DND-41 (cell line): ENCODE data around the gene PLEKHJ1.

Experiments
- ATAC-seq: fragments of 200-7000 bp; cut with Tn5 transposase; 3 replicates; pipeline ENCODE4 v1.9.1; 2021; ENCODE audit warnings: low read depth; ENCODE audit not compliant: insufficient read depth
- DNase-seq: peaks from one replicate; pipeline ENCODE4 v3.0.0-alpha.2; 2020
- H2AFZ ChIP-seq: 2 replicates; pipeline ENCODE4 v1.6.0; 2012; ENCODE audit warnings: low read depth, low read length
- H3K27ac ChIP-seq: 2 replicates; pipeline ENCODE4 v1.5.1; 2012; ENCODE audit warnings: low read length, inconsistent platforms
- H3K27me3 ChIP-seq: fragments of 200-600 bp; sonication (generic); 2 replicates; pipeline ENCODE4 v1.6.0; 2012; ENCODE audit warnings: low read length, mild to moderate bottlenecking, inconsistent platforms; ENCODE audit not compliant: insufficient read depth, poor library complexity
- H3K36me3 ChIP-seq: 2 replicates; pipeline ENCODE4 v1.5.1; 2012; ENCODE audit warnings: low read length, inconsistent platforms; ENCODE audit not compliant: insufficient read depth
- H3K4me1 ChIP-seq: 2 replicates; pipeline ENCODE4 v1.5.1; 2012; ENCODE audit warnings: mild to moderate bottlenecking, low read length; ENCODE audit not compliant: insufficient read depth
- H3K4me2 ChIP-seq: 2 replicates; pipeline ENCODE4 v1.6.0; 2012; ENCODE audit warnings: mild to moderate bottlenecking, moderate library complexity, low read length, inconsistent platforms; ENCODE audit not compliant: insufficient read depth
- H3K4me3 ChIP-seq, 2 experiments: fragments of 200-600 bp in 1 of 2; shearing (Covaris generic) in 1 of 2; 2 replicates each; pipeline ENCODE4 v1.5.1; 2012 to 2016; ENCODE audit warnings: inconsistent platforms in 2 of 2, low read length in 2 of 2, mild to moderate bottlenecking in 2 of 2, low read depth in 1 of 2, moderate library complexity in 1 of 2
- H3K79me2 ChIP-seq: 2 replicates; pipeline ENCODE4 v1.6.0; 2012; ENCODE audit warnings: low read length, inconsistent platforms; ENCODE audit not compliant: insufficient read depth
- H3K9ac ChIP-seq: 2 replicates; pipeline ENCODE4 v1.6.0; 2012; ENCODE audit warnings: low read depth, mild to moderate bottlenecking, inconsistent platforms, low read length, moderate library complexity
- H3K9me3 ChIP-seq: 2 replicates; pipeline ENCODE4 v1.5.1; 2012; ENCODE audit warnings: low read length, moderate library complexity, mild to moderate bottlenecking, inconsistent platforms; ENCODE audit not compliant: insufficient read depth, severe bottlenecking
- H4K20me1 ChIP-seq: 2 replicates; pipeline ENCODE4 v1.6.0; 2012; ENCODE audit warnings: low read length; ENCODE audit not compliant: insufficient read depth
- CTCF ChIP-seq: IDR thresholded peaks from 2 replicates; pipeline ENCODE4 v1.5.1; 2012; ENCODE audit warnings: borderline replicate concordance, low read length, moderate library complexity, mild to moderate bottlenecking; ENCODE audit not compliant: poor library complexity, severe bottlenecking; ENCODE audit errors: extremely low read depth
- EZH2 ChIP-seq: IDR thresholded peaks from 3 replicates; pipeline ENCODE4 v1.6.1; 2012; ENCODE audit warnings: borderline replicate concordance, low read depth, mild to moderate bottlenecking, moderate library complexity, low read length, inconsistent platforms; ENCODE audit not compliant: severe bottlenecking

Gene PLEKHJ1

DNA sequence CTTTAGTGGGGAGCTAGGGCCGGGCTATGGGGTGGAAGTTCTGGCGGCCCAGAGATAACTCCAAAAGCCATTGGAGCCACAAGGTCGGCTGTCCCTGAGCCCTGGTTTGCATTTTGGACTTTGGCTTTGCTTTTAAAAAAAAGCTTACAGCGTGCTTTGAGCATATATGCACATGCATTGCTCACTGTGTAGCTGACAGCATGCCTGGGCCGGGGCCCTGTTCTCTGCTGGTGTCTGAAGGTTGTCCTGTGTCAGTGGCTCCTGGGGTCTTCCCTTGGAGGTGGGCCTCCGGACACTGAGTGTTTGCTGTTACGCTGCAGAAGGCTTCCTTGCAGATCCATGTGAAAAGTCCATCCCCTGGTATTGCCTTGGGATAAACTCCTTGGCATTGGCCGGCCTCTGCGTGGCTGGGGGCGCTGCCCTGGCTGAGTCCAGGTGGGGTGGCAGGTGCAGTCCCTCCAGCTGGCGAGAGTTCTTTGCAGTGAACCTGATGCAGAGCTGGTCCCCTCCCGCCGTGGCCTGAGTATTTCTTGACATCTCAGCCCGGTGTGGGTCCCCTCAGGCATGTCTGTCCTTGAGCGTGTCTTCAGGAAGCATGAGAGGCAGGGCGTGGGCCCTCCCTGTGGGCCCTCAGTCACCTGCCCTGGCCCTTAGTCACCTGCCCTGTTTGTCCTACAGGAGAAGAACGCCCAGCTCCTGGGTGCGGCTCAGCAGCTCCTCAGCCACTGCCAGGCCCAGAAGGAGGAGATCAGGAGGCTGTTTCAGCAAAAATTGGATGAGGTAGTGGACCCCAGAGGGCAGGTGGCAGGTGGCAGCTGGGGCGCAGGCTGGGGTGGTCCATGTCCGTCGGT lies 23.0 kb downstream of the PLEKHJ1 start:
- Histone ChIP-seq H3K27ac (no peak overlapping the region), H3K79me2 (peaks cover 9% of the 10 kb centered on the region; the same call in 1 of the 2 replicates), H3K4me2 (no peak overlapping the region), H3K4me3 (no peak overlapping the region), H3K27me3 (no peaks in the 10 kb centered on the region), H2AFZ (no peak overlapping the region), H3K36me3 (peaks cover 100% of the 10 kb centered on the region), H3K4me1 (no peaks in the 10 kb centered on the region), H3K9ac (no peak overlapping the region), H3K9me3 (no peaks in the 10 kb centered on the region), H4K20me1 (peaks cover 47% of the 10 kb centered on the region)
- no peak for DNase-seq
- no peak for TF ChIP-seq CTCF
- TF ChIP-seq EZH2: no peak
- ATAC-seq: no peak

- TF ChIP-seq CTCF (no peak), EZH2 (no peak)
- Histone ChIP-seq H3K36me3 (peaks cover 100% of the 10 kb centered on the region), H3K9ac (no peak overlapping the region), H4K20me1 (peaks cover 54% of the 10 kb centered on the region), H3K27ac (no peak overlapping the region), H3K27me3 (no peaks in the 10 kb centered on the region), H3K4me3 (no peak overlapping the region), H3K4me2 (no peak overlapping the region), H2AFZ (no peak overlapping the region), H3K4me1 (no peaks in the 10 kb centered on the region), H3K9me3 (no peaks in the 10 kb centered on the region), H3K79me2 (peaks cover 23% of the 10 kb centered on the region)
- no peak for DNase-seq
- ATAC-seq: no peak
These were observed 25.0 kb downstream of the PLEKHJ1 start for GRCh38 chr19:2210987-2211740.

DNA sequence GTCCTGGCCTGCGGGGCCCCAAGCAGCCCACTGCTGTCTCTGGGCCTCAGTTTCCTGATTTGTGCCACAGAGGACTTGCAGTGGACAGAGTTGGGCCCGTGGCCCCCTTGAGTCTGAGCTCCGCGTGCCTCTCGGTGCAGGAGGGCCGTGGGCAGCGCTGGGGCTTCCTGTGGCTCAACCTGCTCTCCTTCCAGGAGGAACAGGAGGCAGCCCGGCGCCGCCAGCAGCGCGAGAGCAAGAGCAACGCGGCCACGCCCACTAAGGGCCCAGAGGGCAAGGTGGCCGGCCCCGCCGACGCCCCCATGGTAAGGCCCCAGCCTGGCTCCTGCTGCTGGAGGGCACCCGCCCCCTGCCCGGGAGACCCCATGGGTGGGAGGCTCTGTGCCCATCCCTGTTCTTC lies 25.9 kb downstream of the PLEKHJ1 start:
- Histone ChIP-seq H4K20me1 (peaks cover 52% of the 10 kb centered on the region), H3K79me2 (peaks cover 29% of the 10 kb centered on the region), H3K4me2 (no peak overlapping the region), H3K36me3 (peaks cover 100% of the 10 kb centered on the region), H3K9me3 (no peaks in the 10 kb centered on the region), H3K4me1 (no peaks in the 10 kb centered on the region), H3K4me3 (no peak overlapping the region), H3K27me3 (no peaks in the 10 kb centered on the region), H2AFZ (no peak overlapping the region), H3K27ac (no peak overlapping the region), H3K9ac (no peak overlapping the region)
- DNase-seq: no peak
- TF ChIP-seq CTCF (no peak), EZH2 (no peak)
- no peak for ATAC-seq
